HepG2 (cell line): ENCODE data around the gene NUSAP1. TPM values are rescaled to one million over a fixed set of nuclear protein-coding genes. Genes with fewer than 3 reads are reported as not detected.

Source experiments
- EZH2 ChIP-seq: conservative IDR thresholded peaks from 2 replicates; pipeline ENCODE4 v1.6.1; 2012; ENCODE audit warnings: mild to moderate bottlenecking, low read depth, low read length, moderate library complexity
- ISL2 ChIP-seq: sonication (generic); formaldehyde crosslinking; IDR thresholded peaks from 2 replicates; pipeline ENCODE4 v1.5.0; 2020; ENCODE audit warnings: missing genetic modification reagents
- KDM4B ChIP-seq: sonication (generic); formaldehyde crosslinking; IDR thresholded peaks from 2 replicates; pipeline ENCODE4 v1.4.0; 2020; ENCODE audit warnings: missing genetic modification reagents
- MAFK ChIP-seq, 2 experiments: IDR thresholded peaks in 1 of 2; conservative IDR thresholded peaks in 1 of 2; 2 replicates each; pipeline ENCODE4 v1.6.1; 2011; ENCODE audit warnings: improper control_type of control experiment in 2 of 2, low read length in 2 of 2
- MAZ ChIP-seq, 2 experiments: sonication (generic) in 1 of 2; formaldehyde crosslinking in 1 of 2; IDR thresholded peaks; 2 replicates each; pipeline versions ENCODE4 v1.5.0 to v1.6.1; 2012 to 2020; ENCODE audit warnings: low read depth in 2 of 2, mild to moderate bottlenecking in 2 of 2, borderline replicate concordance in 1 of 2, improper control_type of control experiment in 1 of 2, low read length in 1 of 2, missing genetic modification reagents in 1 of 2, moderate library complexity in 1 of 2
- NAIF1 ChIP-seq: sonication (generic); formaldehyde crosslinking; IDR thresholded peaks from 2 replicates; pipeline ENCODE4 v1.5.0; 2020; ENCODE audit warnings: mild to moderate bottlenecking, missing genetic modification reagents, borderline replicate concordance
- POLR2A ChIP-seq, 2 experiments: IDR thresholded peaks; 2 replicates each; pipeline ENCODE4 v1.6.1; 2011; ENCODE audit warnings: low read depth in 2 of 2, low read length in 2 of 2, mild to moderate bottlenecking in 1 of 2, moderate library complexity in 1 of 2; ENCODE audit not compliant: insufficient read depth in 1 of 2
- RXRB ChIP-seq: IDR thresholded peaks from 2 replicates; pipeline ENCODE4 v1.6.1; 2016; ENCODE audit warnings: borderline replicate concordance, missing genetic modification reagents, missing compliant biosample characterization
- SOX13 ChIP-seq, 3 experiments: fragments of 450-650 bp in 1 of 3; sonication (generic) in 1 of 3; formaldehyde crosslinking in 1 of 3; IDR thresholded peaks in 2 of 3; conservative IDR thresholded peaks in 1 of 3; 2 replicates each; pipeline versions ENCODE4 v1.5.0 to v1.6.1; 2016 to 2020; ENCODE audit warnings: antibody characterized with exemption in 1 of 3, mild to moderate bottlenecking in 1 of 3, missing compliant biosample characterization in 1 of 3, missing genetic modification reagents in 1 of 3, moderate library complexity in 1 of 3
- STAT5B ChIP-seq: sonication (generic); formaldehyde crosslinking; IDR thresholded peaks from 2 replicates; pipeline ENCODE4 v1.4.0; 2020; ENCODE audit warnings: missing genetic modification reagents
- TAF15 ChIP-seq: fragments of 200-400 bp; formaldehyde crosslinking; IDR thresholded peaks from one replicate; pipeline ENCODE4 v1.6.1; 2018; ENCODE audit warnings: mild to moderate bottlenecking, low read depth, low read length; ENCODE audit not compliant: poor library complexity, severe bottlenecking
- ZNF138 ChIP-seq: sonication (generic); formaldehyde crosslinking; IDR thresholded peaks from 2 replicates; pipeline ENCODE4 v1.5.0; 2020; ENCODE audit warnings: mild to moderate bottlenecking, low read depth, missing genetic modification reagents
- ZNF446 ChIP-seq: sonication (generic); formaldehyde crosslinking; IDR thresholded peaks from 2 replicates; pipeline ENCODE4 v1.5.0; 2020; ENCODE audit warnings: mild to moderate bottlenecking, missing genetic modification reagents
- ZNF563 ChIP-seq: sonication (generic); formaldehyde crosslinking; IDR thresholded peaks from 2 replicates; pipeline ENCODE4 v1.8.0; 2022; ENCODE audit warnings: mild to moderate bottlenecking, moderate library complexity, missing genetic modification reagents
- ZNF75D ChIP-seq: sonication (generic); formaldehyde crosslinking; IDR thresholded peaks from 2 replicates; pipeline ENCODE4 v1.8.1; 2023; ENCODE audit warnings: missing genetic modification reagents, mild to moderate bottlenecking, borderline replicate concordance
- ZNF773 ChIP-seq: sonication (generic); formaldehyde crosslinking; IDR thresholded peaks from 2 replicates; pipeline ENCODE4 v1.4.0; 2020; ENCODE audit warnings: missing genetic modification reagents, borderline replicate concordance
- ZNF839 ChIP-seq: sonication (generic); formaldehyde crosslinking; IDR thresholded peaks from 2 replicates; pipeline ENCODE4 v1.4.0; 2020; ENCODE audit warnings: missing genetic modification reagents, mild to moderate bottlenecking, borderline replicate concordance
- ZZZ3 ChIP-seq: sonication (generic); formaldehyde crosslinking; IDR thresholded peaks from 2 replicates; pipeline ENCODE4 v1.4.0; 2020; ENCODE audit warnings: missing genetic modification reagents, mild to moderate bottlenecking, borderline replicate concordance
- polyA plus RNA-seq, 8 experiments: library from polyadenylated mRNA; depleted of rRNA in 3 of 8; stranded (reverse) in 7 of 8; unstranded in 1 of 8; fragments of >200 nt; fragmentation: Illumina TruSeq in 4 of 8; extraction: Trizol in 4 of 8; gene quantifications; 2 replicates each; pipeline versions ENCODE4 v1.2.1 to v1.2.3, GENCODE V29; 2011 to 2016; ENCODE audit warnings: low read depth in 4 of 8, missing spikeins in 1 of 8, mixed read lengths in 1 of 8; ENCODE audit not compliant: insufficient read depth in 1 of 8
- total RNA-seq, 5 experiments: library from RNA; depleted of rRNA; stranded (reverse); fragments of >200 nt; fragmentation: Illumina TruSeq; extraction: Trizol; gene quantifications; 2 replicates each; pipeline ENCODE4 v1.2.3, GENCODE V29; 2016; ENCODE audit warnings: low read depth in 1 of 5
- TF ChIP-seq, protein P1 (sequence below): IDR thresholded peaks from 2 replicates; pipeline ENCODE4 v1.6.1; 2016
- TF ChIP-seq, protein P2 (sequence below): IDR thresholded peaks from 2 replicates; pipeline ENCODE4 v1.6.1; 2016; ENCODE audit warnings: low read depth, control low read depth
- TF ChIP-seq, protein P3 (sequence below): sonication (generic); formaldehyde crosslinking; IDR thresholded peaks from 2 replicates; pipeline ENCODE4 v1.8.0; 2022; ENCODE audit warnings: mild to moderate bottlenecking, missing genetic modification reagents, borderline replicate concordance
- TF ChIP-seq, protein P4 (sequence below): sonication (generic); formaldehyde crosslinking; IDR thresholded peaks from 2 replicates; pipeline ENCODE4 v1.9.0; 2021; ENCODE audit warnings: missing genetic modification reagents, mild to moderate bottlenecking, borderline replicate concordance

The NUSAP1 gene
- total and polyA plus RNA-seq, 2 of the 13 experiments (the other 11 are each of a cell fraction or from before 2014, with no cell fraction given): 59.5 to 106 TPM

GRCh38 chr15:41417418-41418195, 84.9 kb downstream of the NUSAP1 start (continued):
- TF ChIP-seq ZNF138 (CRISPR knock-in tag) (no peak), ZNF446 (CRISPR knock-in tag) (peak; percentile 34; the same call in 1 of the 2 replicates), EZH2 (no peak), ZZZ3 (CRISPR knock-in tag) (no peak), KDM4B (CRISPR knock-in tag) (no peak), SOX13 (IDR thresholded peaks at IDR 0.05) (no peak), SOX13 (CRISPR knock-in tag; conservative IDR thresholded peaks at IDR 0.05 in 1 of 2, IDR thresholded peaks at IDR 0.05 in 1 of 2) (no peak), ZNF773 (CRISPR knock-in tag) (no peak; the same call in 1 of the 2 replicates), MAZ (IDR thresholded peaks at IDR 0.05; ENCODE audit: borderline replicate concordance, low read depth, low read length) (no peak), MAZ (CRISPR knock-in tag; IDR thresholded peaks at IDR 0.05; ENCODE audit: low read depth) (0 out of 2 replicates have a peak, but pooled peaks have one; percentile 4), ISL2 (no peak), STAT5B (CRISPR knock-in tag) (no peak), ZNF563 (no peak), RXRB (CRISPR knock-in tag) (no peak), MAFK (conservative IDR thresholded peaks at IDR 0.05 in 1 of 2, IDR thresholded peaks at IDR 0.05 in 1 of 2; ENCODE audit: low read length in 2 of 2) (no peak), ZNF75D (CRISPR knock-in tag) (no peak), NAIF1 (no peak), POLR2A (IDR thresholded peaks at IDR 0.05; ENCODE audit: insufficient read depth in 1 of 2, low read depth in 2 of 2, low read length in 2 of 2) (no peak), ZNF839 (CRISPR knock-in tag) (no peak), TAF15 (peak; percentile 44)
- TF ChIP-seq, protein P1, sequence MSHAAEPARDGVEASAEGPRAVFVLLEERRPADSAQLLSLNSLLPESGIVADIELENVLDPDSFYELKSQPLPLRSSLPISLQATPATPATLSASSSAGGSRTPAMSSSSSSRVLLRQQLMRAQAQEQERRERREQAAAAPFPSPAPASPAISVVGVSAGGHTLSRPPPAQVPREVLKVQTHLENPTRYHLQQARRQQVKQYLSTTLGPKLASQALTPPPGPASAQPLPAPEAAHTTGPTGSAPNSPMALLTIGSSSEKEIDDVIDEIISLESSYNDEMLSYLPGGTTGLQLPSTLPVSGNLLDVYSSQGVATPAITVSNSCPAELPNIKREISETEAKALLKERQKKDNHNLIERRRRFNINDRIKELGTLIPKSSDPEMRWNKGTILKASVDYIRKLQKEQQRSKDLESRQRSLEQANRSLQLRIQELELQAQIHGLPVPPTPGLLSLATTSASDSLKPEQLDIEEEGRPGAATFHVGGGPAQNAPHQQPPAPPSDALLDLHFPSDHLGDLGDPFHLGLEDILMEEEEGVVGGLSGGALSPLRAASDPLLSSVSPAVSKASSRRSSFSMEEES: no peak
- TF ChIP-seq, protein P2, sequence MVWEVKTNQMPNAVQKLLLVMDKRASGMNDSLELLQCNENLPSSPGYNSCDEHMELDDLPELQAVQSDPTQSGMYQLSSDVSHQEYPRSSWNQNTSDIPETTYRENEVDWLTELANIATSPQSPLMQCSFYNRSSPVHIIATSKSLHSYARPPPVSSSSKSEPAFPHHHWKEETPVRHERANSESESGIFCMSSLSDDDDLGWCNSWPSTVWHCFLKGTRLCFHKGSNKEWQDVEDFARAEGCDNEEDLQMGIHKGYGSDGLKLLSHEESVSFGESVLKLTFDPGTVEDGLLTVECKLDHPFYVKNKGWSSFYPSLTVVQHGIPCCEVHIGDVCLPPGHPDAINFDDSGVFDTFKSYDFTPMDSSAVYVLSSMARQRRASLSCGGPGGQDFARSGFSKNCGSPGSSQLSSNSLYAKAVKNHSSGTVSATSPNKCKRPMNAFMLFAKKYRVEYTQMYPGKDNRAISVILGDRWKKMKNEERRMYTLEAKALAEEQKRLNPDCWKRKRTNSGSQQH (CRISPR knock-in tag): no peak
- TF ChIP-seq, protein P3, sequence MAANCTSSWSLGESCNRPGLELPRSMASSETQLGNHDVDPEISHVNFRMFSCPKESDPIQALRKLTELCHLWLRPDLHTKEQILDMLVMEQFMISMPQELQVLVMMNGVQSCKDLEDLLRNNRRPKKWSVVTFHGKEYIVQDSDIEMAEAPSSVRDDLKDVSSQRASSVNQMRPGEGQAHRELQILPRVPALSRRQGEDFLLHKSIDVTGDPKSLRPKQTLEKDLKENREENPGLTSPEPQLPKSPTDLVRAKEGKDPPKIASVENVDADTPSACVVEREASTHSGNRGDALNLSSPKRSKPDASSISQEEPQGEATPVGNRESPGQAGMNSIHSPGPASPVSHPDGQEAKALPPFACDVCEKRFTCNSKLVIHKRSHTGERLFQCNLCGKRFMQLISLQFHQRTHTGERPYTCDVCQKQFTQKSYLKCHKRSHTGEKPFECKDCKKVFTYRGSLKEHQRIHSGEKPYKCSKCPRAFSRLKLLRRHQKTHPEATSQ (CRISPR knock-in tag): no peak
- TF ChIP-seq, protein P4, sequence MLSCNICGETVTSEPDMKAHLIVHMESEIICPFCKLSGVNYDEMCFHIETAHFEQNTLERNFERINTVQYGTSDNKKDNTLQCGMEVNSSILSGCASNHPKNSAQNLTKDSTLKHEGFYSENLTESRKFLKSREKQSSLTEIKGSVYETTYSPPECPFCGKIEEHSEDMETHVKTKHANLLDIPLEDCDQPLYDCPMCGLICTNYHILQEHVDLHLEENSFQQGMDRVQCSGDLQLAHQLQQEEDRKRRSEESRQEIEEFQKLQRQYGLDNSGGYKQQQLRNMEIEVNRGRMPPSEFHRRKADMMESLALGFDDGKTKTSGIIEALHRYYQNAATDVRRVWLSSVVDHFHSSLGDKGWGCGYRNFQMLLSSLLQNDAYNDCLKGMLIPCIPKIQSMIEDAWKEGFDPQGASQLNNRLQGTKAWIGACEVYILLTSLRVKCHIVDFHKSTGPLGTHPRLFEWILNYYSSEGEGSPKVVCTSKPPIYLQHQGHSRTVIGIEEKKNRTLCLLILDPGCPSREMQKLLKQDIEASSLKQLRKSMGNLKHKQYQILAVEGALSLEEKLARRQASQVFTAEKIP (CRISPR knock-in tag): no peak
